ENCODE data around the gene KRT81. TPM values are rescaled to one million over a fixed set of nuclear protein-coding genes. Genes with fewer than 3 reads are reported as not detected.
A peak's percentile ranks its signal among the peaks of the same experiment; 100 is the strongest.

KRT81 gene
- total RNA-seq, 1 experiment from 2014 or later, result 0.90 TPM

DNA sequence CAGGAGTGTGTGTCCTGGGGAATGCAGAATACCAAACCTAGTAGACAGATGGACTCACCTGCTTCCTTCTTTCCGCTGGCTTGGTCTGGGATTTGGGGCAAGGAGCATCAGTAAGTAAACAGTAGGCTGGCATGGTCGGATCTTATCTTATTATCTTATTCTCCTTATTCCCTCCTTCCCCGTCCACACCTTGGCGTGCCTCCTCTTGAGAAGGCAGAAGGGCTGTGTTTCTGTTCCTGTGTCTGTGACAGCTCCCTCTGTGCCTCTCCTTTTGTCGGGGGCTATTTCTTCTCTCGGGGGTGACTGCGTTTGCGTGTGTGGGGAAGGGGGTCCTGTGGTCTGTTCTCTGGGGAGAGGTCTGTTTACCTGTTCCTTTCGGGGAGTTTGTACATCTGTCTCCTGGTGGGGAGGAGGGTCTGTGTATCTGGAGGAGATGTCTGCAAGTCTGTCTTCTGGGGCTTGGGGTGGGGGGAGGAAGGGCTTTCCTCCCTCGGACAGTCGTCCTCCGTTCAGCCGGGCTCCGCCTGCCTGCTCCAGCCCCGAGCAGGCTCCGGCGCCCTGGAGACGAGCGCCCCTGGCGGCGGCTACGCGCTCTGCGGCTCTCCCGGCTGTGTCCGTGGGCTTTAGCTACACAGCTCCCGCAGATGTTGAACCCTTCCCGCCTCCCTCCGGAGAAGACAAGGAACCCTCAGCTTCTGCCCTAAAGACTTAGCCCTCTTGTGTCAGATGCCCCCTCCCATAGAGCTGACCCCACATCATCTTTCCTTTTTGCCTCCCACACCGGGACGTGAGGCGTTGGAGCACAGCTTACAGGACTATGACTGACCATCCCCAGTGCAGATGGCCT, 12.5 kb downstream of the KRT81 start:
- in situ Hi-C loops (cut with HindIII; ENCODE audit: low pct_unique_long_range_greater_than_20kb, low sequenced_read_pairs) (no loop called here), intact Hi-C loops (cut with micrococcal nuclease; ENCODE audit: unreplicated experiment) (loop anchor here (10.0 kb wide), 1 partner anchor 54 kb away; no protein-coding TSS in a partner anchor)
- Histone ChIP-seq H3K27ac (ENCODE audit: low read length) (peak overlapping the region; percentile 96), H3K9me3 (ENCODE audit: control insufficient read depth, insufficient read depth, low read depth, low read length) (no peaks in the 10 kb centered on the region), H3K4me1 (ENCODE audit: control insufficient read depth, insufficient read depth, low read length) (peaks cover 39% of the 10 kb centered on the region), H3K36me3 (ENCODE audit: control insufficient read depth, insufficient read depth, low read length) (no peaks in the 10 kb centered on the region), H3K27me3 (ENCODE audit: control insufficient read depth, insufficient read depth, low read length) (no peaks in the 10 kb centered on the region), H3K4me3 (ENCODE audit: low read depth in 2 of 2, low read length in 2 of 2) (peak overlapping the region in 1 of 2 experiments; percentile 27; a peak in 2 of 4 replicates)
- ATAC-seq, result peak; percentile 83
- TF ChIP-seq SIN3A (IDR thresholded peaks at IDR 0.05; ENCODE audit: borderline replicate concordance, insufficient read depth, low read depth, low read length) (no peak), POLR2AphosphoS5 (IDR thresholded peaks at IDR 0.05; ENCODE audit: low read depth, low read length) (no peak), TCF7L2 (IDR thresholded peaks at IDR 0.05; ENCODE audit: low read depth, low read length) (no peak)
- TF ChIP-seq, protein P1, sequence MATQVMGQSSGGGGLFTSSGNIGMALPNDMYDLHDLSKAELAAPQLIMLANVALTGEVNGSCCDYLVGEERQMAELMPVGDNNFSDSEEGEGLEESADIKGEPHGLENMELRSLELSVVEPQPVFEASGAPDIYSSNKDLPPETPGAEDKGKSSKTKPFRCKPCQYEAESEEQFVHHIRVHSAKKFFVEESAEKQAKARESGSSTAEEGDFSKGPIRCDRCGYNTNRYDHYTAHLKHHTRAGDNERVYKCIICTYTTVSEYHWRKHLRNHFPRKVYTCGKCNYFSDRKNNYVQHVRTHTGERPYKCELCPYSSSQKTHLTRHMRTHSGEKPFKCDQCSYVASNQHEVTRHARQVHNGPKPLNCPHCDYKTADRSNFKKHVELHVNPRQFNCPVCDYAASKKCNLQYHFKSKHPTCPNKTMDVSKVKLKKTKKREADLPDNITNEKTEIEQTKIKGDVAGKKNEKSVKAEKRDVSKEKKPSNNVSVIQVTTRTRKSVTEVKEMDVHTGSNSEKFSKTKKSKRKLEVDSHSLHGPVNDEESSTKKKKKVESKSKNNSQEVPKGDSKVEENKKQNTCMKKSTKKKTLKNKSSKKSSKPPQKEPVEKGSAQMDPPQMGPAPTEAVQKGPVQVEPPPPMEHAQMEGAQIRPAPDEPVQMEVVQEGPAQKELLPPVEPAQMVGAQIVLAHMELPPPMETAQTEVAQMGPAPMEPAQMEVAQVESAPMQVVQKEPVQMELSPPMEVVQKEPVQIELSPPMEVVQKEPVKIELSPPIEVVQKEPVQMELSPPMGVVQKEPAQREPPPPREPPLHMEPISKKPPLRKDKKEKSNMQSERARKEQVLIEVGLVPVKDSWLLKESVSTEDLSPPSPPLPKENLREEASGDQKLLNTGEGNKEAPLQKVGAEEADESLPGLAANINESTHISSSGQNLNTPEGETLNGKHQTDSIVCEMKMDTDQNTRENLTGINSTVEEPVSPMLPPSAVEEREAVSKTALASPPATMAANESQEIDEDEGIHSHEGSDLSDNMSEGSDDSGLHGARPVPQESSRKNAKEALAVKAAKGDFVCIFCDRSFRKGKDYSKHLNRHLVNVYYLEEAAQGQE (IDR thresholded peaks at IDR 0.05; ENCODE audit: insufficient read depth in 1 of 2, low read depth in 2 of 2, low read length in 1 of 2), result no peak
- TF ChIP-seq, protein P2, sequence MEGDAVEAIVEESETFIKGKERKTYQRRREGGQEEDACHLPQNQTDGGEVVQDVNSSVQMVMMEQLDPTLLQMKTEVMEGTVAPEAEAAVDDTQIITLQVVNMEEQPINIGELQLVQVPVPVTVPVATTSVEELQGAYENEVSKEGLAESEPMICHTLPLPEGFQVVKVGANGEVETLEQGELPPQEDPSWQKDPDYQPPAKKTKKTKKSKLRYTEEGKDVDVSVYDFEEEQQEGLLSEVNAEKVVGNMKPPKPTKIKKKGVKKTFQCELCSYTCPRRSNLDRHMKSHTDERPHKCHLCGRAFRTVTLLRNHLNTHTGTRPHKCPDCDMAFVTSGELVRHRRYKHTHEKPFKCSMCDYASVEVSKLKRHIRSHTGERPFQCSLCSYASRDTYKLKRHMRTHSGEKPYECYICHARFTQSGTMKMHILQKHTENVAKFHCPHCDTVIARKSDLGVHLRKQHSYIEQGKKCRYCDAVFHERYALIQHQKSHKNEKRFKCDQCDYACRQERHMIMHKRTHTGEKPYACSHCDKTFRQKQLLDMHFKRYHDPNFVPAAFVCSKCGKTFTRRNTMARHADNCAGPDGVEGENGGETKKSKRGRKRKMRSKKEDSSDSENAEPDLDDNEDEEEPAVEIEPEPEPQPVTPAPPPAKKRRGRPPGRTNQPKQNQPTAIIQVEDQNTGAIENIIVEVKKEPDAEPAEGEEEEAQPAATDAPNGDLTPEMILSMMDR (IDR thresholded peaks at IDR 0.05), result peak; percentile 99
- no peak for DNase-seq (ENCODE audit: low read depth, low spot score)
- ChIA-PET POLR2A (interaction anchor here (0.5 to 0.6 kb wide), 2 partner anchors 119 to 235 kb away, joined by 3 to 6 read pairs; no protein-coding TSS in a partner anchor), CTCF (interaction anchor here (0.6 to 1.6 kb wide), 19 partner anchors 9 to 699 kb away, joined by 3 to 16 read pairs (median 3); no protein-coding TSS in a partner anchor)
- BruUV-seq (replicated peaks), result no TSS peak

DNA sequence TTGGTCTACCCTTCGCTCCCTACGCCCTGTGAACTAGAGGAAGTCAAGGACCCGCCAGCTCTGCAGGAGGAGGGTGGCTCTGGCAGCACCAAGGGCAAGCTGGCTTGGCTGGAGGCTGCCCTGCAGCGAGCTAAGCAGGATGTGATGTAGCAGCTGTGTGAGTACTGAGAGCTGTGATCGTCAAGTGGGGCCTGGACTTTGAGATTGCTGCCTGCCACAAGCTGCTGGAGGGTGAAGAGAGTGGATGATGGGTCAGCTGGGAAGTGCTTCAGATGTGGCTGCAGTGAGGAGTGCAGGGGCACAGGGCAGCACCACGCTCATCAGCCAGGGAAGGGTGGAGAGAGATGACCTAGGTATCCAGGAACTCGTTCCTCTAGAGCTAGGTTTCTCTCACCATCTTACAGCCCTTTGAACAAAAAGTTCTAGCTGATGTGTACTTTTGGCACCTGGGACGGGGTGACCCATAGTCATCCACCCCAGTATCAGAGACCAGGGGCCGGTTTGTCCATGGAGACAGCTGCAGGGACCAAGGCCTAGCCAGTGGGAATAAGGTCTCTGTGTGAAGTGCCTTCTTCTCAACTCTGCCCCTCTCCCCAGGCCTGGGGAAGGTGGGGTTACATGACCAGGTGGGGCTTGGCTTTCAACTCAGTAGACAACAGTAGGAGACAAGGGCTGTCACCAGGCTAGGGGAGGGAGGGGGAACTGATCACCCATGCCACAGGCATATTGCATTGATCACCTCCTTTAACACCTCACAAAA, 13.7 kb downstream of the KRT81 start:
- H3K9me3 ChIP-seq (ENCODE audit: control insufficient read depth, insufficient read depth, low read depth, low read length), result no peaks in the 10 kb centered on the region
- intact Hi-C loops (cut with micrococcal nuclease; ENCODE audit: unreplicated experiment) (loop anchor here (10.0 kb wide), 1 partner anchor 53 kb away; no protein-coding TSS in a partner anchor), in situ Hi-C loops (cut with HindIII; ENCODE audit: low pct_unique_long_range_greater_than_20kb, low sequenced_read_pairs) (no loop called here)
- no peak for DNase-seq (ENCODE audit: low read depth, low spot score)
- POLR2A ChIA-PET, result interaction anchor here (0.5 kb wide), 1 partner anchor 41 kb away, joined by 3 read pairs; no protein-coding TSS in a partner anchor
- TF ChIP-seq, protein P2 (IDR thresholded peaks at IDR 0.05), result no peak
- TF ChIP-seq SIN3A (IDR thresholded peaks at IDR 0.05; ENCODE audit: borderline replicate concordance, insufficient read depth, low read depth, low read length), result no peak
- TF ChIP-seq TCF7L2 (IDR thresholded peaks at IDR 0.05; ENCODE audit: low read depth, low read length), result no peak
- TF ChIP-seq, protein P1 (IDR thresholded peaks at IDR 0.05; ENCODE audit: insufficient read depth in 1 of 2, low read depth in 2 of 2, low read length in 1 of 2), result no peak
- TF ChIP-seq POLR2AphosphoS5 (IDR thresholded peaks at IDR 0.05; ENCODE audit: low read depth, low read length), result no peak
- H3K36me3 ChIP-seq (ENCODE audit: control insufficient read depth, insufficient read depth, low read length), result no peaks in the 10 kb centered on the region
- ATAC-seq, result no peak
- CTCF ChIA-PET, result interaction anchor here (1.5 kb wide), 1 partner anchor 29 kb away, joined by 3 read pairs; no protein-coding TSS in a partner anchor
- H3K27ac ChIP-seq (ENCODE audit: low read length), result peak overlapping the region; percentile 96
- no peak overlapping the region for H3K4me3 ChIP-seq (ENCODE audit: low read depth in 2 of 2, low read length in 2 of 2)
- H3K27me3 ChIP-seq (ENCODE audit: control insufficient read depth, insufficient read depth, low read length), result no peaks in the 10 kb centered on the region
- peaks cover 39% of the 10 kb centered on the region for H3K4me1 ChIP-seq (ENCODE audit: control insufficient read depth, insufficient read depth, low read length)
- BruUV-seq (replicated peaks), result no TSS peak

Data from Panc1 (cell line).